SK-N-SH (cell line): ENCODE measurements around the gene VANGL2. TPM values are rescaled to one million over a fixed set of nuclear protein-coding genes. Genes with fewer than 3 reads are reported as not detected.

ENCODE experiments used
- CTCF ChIA-PET: fragments of 300-600, 350-600 bp; formaldehyde crosslinking; extraction: SDS; loops from one replicate; lab custom pipeline; 2021; lab: Yijun Ruan, JAX
- POLR2A ChIA-PET: fragments of 350-600 bp; sonication (Branson Sonifier 250); formaldehyde crosslinking; extraction: SDS; loops from one replicate; lab custom pipeline; 2020; ENCODE audit warnings: antibody characterized with exemption, inconsistent platforms; lab: Yijun Ruan, JAX
- DNase-seq: peaks from one replicate; pipeline ENCODE4 v3.0.0; 2012
- H2AFZ ChIP-seq: fragments of 200-600 bp; sonication (generic); 2 replicates; pipeline ENCODE4 v1.8.1; 2016; ENCODE audit warnings: antibody characterized with exemption, mild to moderate bottlenecking, low read depth
- H3F3A ChIP-seq: fragments of 200-600 bp; sonication (generic); replicated peaks from 2 replicates; pipeline ENCODE3; 2016; ENCODE audit warnings: antibody characterized with exemption, mild to moderate bottlenecking; ENCODE audit not compliant: insufficient read depth
- H3K27ac ChIP-seq, 2 experiments: fragments of 200-500 bp in 1 of 2; fragments of 200-600 bp in 1 of 2; sonication (Bioruptor generic) in 1 of 2; sonication (generic), shearing (Covaris generic) in 1 of 2; 2 replicates each; pipeline versions ENCODE4 v1.5.1 to v1.6.1; 2014 to 2016; ENCODE audit warnings: low read depth in 2 of 2, inconsistent platforms in 1 of 2, low read length in 1 of 2, mild to moderate bottlenecking in 1 of 2, mixed read lengths in 1 of 2
- H3K27me3 ChIP-seq: fragments of 200-600 bp; sonication (generic), shearing (Covaris generic); 2 replicates; pipeline ENCODE4 v1.6.1; 2016; ENCODE audit warnings: mixed run types; ENCODE audit not compliant: insufficient read depth
- H3K36me3 ChIP-seq, 2 experiments: fragments of 200-500 bp in 1 of 2; fragments of 200-600 bp in 1 of 2; sonication (Bioruptor generic) in 1 of 2; sonication (generic) in 1 of 2; replicated peaks in 1 of 2; 2 replicates each; pipeline versions ENCODE3 to v1.5.1; 2014 to 2016; ENCODE audit warnings: low read length in 1 of 2, mild to moderate bottlenecking in 1 of 2; ENCODE audit not compliant: insufficient read depth in 2 of 2, control insufficient read depth in 1 of 2
- H3K4me1 ChIP-seq, 2 experiments: fragments of 200-500 bp in 1 of 2; fragments of 200-600 bp in 1 of 2; sonication (Bioruptor generic) in 1 of 2; sonication (generic), shearing (Covaris generic) in 1 of 2; 2 replicates each; pipeline versions ENCODE4 v1.5.1 to v1.6.1; 2014 to 2016; ENCODE audit warnings: low read depth in 1 of 2, low read length in 1 of 2, mixed run types in 1 of 2; ENCODE audit not compliant: insufficient read depth in 2 of 2, control insufficient read depth in 1 of 2
- H3K4me2 ChIP-seq: fragments of 200-600 bp; sonication (generic), shearing (Covaris generic); 2 replicates; pipeline ENCODE4 v1.6.1; 2017; ENCODE audit warnings: mixed run types
- H3K4me3 ChIP-seq, 2 experiments: fragments of 200-500 bp in 1 of 2; fragments of 200-600 bp in 1 of 2; sonication (Bioruptor generic) in 1 of 2; sonication (generic), shearing (Covaris generic) in 1 of 2; 2 replicates each; pipeline versions ENCODE4 v1.5.1 to v1.8.1; 2014 to 2016; ENCODE audit warnings: low read depth in 2 of 2, inconsistent platforms in 1 of 2, low read length in 1 of 2, mild to moderate bottlenecking in 1 of 2, mixed read lengths in 1 of 2, moderate library complexity in 1 of 2
- H3K79me2 ChIP-seq: fragments of 200-600 bp; sonication (generic); 2 replicates; pipeline ENCODE4 v1.8.1; 2017; ENCODE audit warnings: mild to moderate bottlenecking; ENCODE audit not compliant: insufficient read depth
- H3K9ac ChIP-seq: fragments of 200-600 bp; sonication (generic); 2 replicates; pipeline ENCODE4 v1.6.1; 2017; ENCODE audit warnings: mixed run types
- H3K9me2 ChIP-seq: fragments of 200-600 bp; sonication (generic); 2 replicates; pipeline ENCODE4 v1.6.1; 2017; ENCODE audit warnings: mixed run types
- H3K9me3 ChIP-seq: fragments of 200-600 bp; sonication (generic); 2 replicates; pipeline ENCODE4 v1.6.1; 2017; ENCODE audit warnings: mixed run types, mild to moderate bottlenecking, moderate library complexity
- H4K20me1 ChIP-seq: fragments of 200-600 bp; sonication (generic); 2 replicates; pipeline ENCODE4 v1.6.1; 2017; ENCODE audit warnings: mild to moderate bottlenecking, mixed run types; ENCODE audit not compliant: insufficient read depth
- FOSL2 ChIP-seq: IDR thresholded peaks from 2 replicates; pipeline ENCODE4 v1.4.0; 2012; ENCODE audit warnings: low read depth, mild to moderate bottlenecking, moderate library complexity, borderline replicate concordance
- FOXJ3 ChIP-seq: sonication (generic); formaldehyde crosslinking; IDR thresholded peaks from 2 replicates; pipeline ENCODE4 v1.5.1; 2020; ENCODE audit warnings: mild to moderate bottlenecking, missing genetic modification reagents
- FOXM1 ChIP-seq: IDR thresholded peaks from 2 replicates; pipeline ENCODE4 v1.4.0; 2012; ENCODE audit warnings: low read depth, mild to moderate bottlenecking
- GATA2 ChIP-seq: sonication (generic); formaldehyde crosslinking; IDR thresholded peaks from 2 replicates; pipeline ENCODE4 v1.5.0; 2020; ENCODE audit warnings: mild to moderate bottlenecking, missing genetic modification reagents
- IRF3 ChIP-seq: fragments of 150-350 bp; IDR thresholded peaks from 2 replicates; pipeline ENCODE4 v1.6.1; 2016; ENCODE audit warnings: mild to moderate bottlenecking, low read depth, low read length
- JUND ChIP-seq: IDR thresholded peaks from 2 replicates; pipeline ENCODE4 v1.4.0; 2012
- MEF2A ChIP-seq: IDR thresholded peaks from 2 replicates; pipeline ENCODE4 v1.4.0; 2012; ENCODE audit warnings: low read depth, borderline replicate concordance
- MXI1 ChIP-seq: IDR thresholded peaks from 2 replicates; pipeline ENCODE4 v1.6.1; 2012; ENCODE audit warnings: mild to moderate bottlenecking, low read depth, low read length, improper control_type of control experiment
- NFIC ChIP-seq: IDR thresholded peaks from 2 replicates; pipeline ENCODE4 v1.4.0; 2012; ENCODE audit warnings: borderline replicate concordance
- PBX3 ChIP-seq: IDR thresholded peaks from 2 replicates; pipeline ENCODE4; 2012
- RCOR1 ChIP-seq: fragments of 150-350 bp; IDR thresholded peaks from 2 replicates; pipeline ENCODE4 v1.6.1; 2017; ENCODE audit warnings: antibody characterized with exemption, low read length
- SIN3A ChIP-seq: IDR thresholded peaks from 2 replicates; pipeline ENCODE4 v1.6.1; 2012; ENCODE audit warnings: low read depth, mild to moderate bottlenecking, low read length, moderate library complexity, borderline replicate concordance
- SMC3 ChIP-seq: IDR thresholded peaks from 2 replicates; pipeline ENCODE4 v1.6.1; 2012; ENCODE audit warnings: low read depth, low read length, improper control_type of control experiment
- TAF1 ChIP-seq: IDR thresholded peaks from 2 replicates; pipeline ENCODE4 v1.6.1; 2012; ENCODE audit warnings: low read depth, mild to moderate bottlenecking, low read length, moderate library complexity, borderline replicate concordance
- TCF12 ChIP-seq: IDR thresholded peaks from 2 replicates; pipeline ENCODE4 v1.4.0; 2012
- TEAD4 ChIP-seq: IDR thresholded peaks from 2 replicates; pipeline ENCODE4 v1.4.0; 2012; ENCODE audit warnings: mild to moderate bottlenecking, borderline replicate concordance; ENCODE audit not compliant: insufficient read depth
- USF1 ChIP-seq: IDR thresholded peaks from 2 replicates; pipeline ENCODE4 v1.4.0; 2012; ENCODE audit warnings: low read depth, borderline replicate concordance
- USF2 ChIP-seq: fragments of 150-350 bp; IDR thresholded peaks from 2 replicates; pipeline ENCODE4 v1.6.1; 2017; ENCODE audit warnings: antibody characterized with exemption, low read length, low read depth, borderline replicate concordance
- YY1 ChIP-seq: IDR thresholded peaks from 2 replicates; pipeline ENCODE4 v1.4.0; 2012; ENCODE audit warnings: low read depth, mild to moderate bottlenecking
- WGBS: methylation state at CpG from one replicate; pipeline ENCODE4 v1.1.6; 2017; ENCODE audit warnings: low lambda C conversion rate; 5-methylcytosine and 5-hydroxymethylcytosine counted together
- polyA plus RNA-seq, 3 experiments: library from polyadenylated mRNA; depleted of rRNA; stranded (reverse); fragments of >200 nt; gene quantifications; 2 replicates each; pipeline ENCODE4 v1.2.3, GENCODE V29; 2012

Gene VANGL2
- polyA plus RNA-seq, 1 of the 3 experiments (the other 2 are of a cell fraction): 13.4 TPM

GRCh38 chr1:160367516-160367900 is 32.9 kb upstream of the VANGL2 start:
- H2AFZ ChIP-seq: no peak overlapping the region
- H3K36me3 ChIP-seq: no peaks in the 10 kb centered on the region
- H3F3A ChIP-seq: no peaks in the 10 kb centered on the region
- 67% methylated on average over 4 of the region's 4 CpGs for WGBS
- no peak overlapping the region for H3K4me3 ChIP-seq
- H3K79me2 ChIP-seq: no peaks in the 10 kb centered on the region
- no peaks in the 10 kb centered on the region for H3K4me1 ChIP-seq
- no peaks in the 10 kb centered on the region for H4K20me1 ChIP-seq
- H3K9ac ChIP-seq: no peak overlapping the region
- ChIA-PET POLR2A (interaction anchor here (0.6 to 1.2 kb wide), 2 partner anchors 25 to 290 kb away, joined by 3 to 5 read pairs; no protein-coding TSS in a partner anchor), CTCF (interaction anchor here (0.7 to 9.0 kb wide), 5 partner anchors 8 to 266 kb away, joined by 3 to 85 read pairs (median 3); no protein-coding TSS in a partner anchor)
- H3K27ac ChIP-seq: no peak overlapping the region
- no peak for TF ChIP-seq MEF2A
- TF ChIP-seq RCOR1: no peak
- no peak for TF ChIP-seq FOXM1
- no peak for TF ChIP-seq NFIC
- TF ChIP-seq MXI1: no peak
- no peak for TF ChIP-seq SIN3A
- TF ChIP-seq PBX3: no peak
- no peak for TF ChIP-seq YY1
- no peak for TF ChIP-seq USF1
- no peak for TF ChIP-seq TEAD4
- no peak for TF ChIP-seq GATA2 (CRISPR knock-in tag)
- no peak for TF ChIP-seq IRF3
- TF ChIP-seq FOXJ3 (CRISPR knock-in tag): no peak
- TF ChIP-seq FOSL2: no peak
- TF ChIP-seq TAF1: no peak
- no peak for TF ChIP-seq USF2
- TF ChIP-seq JUND: no peak
- TF ChIP-seq SMC3: no peak
- no peak for TF ChIP-seq TCF12
- no peak for DNase-seq
- H3K27me3 ChIP-seq: no peaks in the 10 kb centered on the region
- H3K9me3 ChIP-seq: no peaks in the 10 kb centered on the region
- no peaks in the 10 kb centered on the region for H3K9me2 ChIP-seq
- H3K4me2 ChIP-seq: no peak overlapping the region
